Measurements from ENCODE around the gene OTOGL.

The OTOGL gene

GRCh38 chr12:80235944-80236343, 136.6 kb downstream of the OTOGL start:
- no peak for TF ChIP-seq POLR2AphosphoS5 (IDR thresholded peaks at IDR 0.05; ENCODE audit: low read depth, low read length)
- no peak for TF ChIP-seq SIN3A (IDR thresholded peaks at IDR 0.05; ENCODE audit: borderline replicate concordance, insufficient read depth, low read length)
- TF ChIP-seq REST (IDR thresholded peaks at IDR 0.05; ENCODE audit: insufficient read depth in 1 of 2, low read depth in 2 of 2, low read length in 2 of 2): no peak

GRCh38 chr12:80239867-80240266, 140.5 kb downstream of the OTOGL start:
- TF ChIP-seq POLR2AphosphoS5 (IDR thresholded peaks at IDR 0.05; ENCODE audit: low read depth, low read length) (no peak), FOXP2 (optimal IDR thresholded peaks at IDR 0.05; ENCODE audit: borderline replicate concordance, extremely low read depth, extremely low read length, insufficient read depth) (no peak), REST (IDR thresholded peaks at IDR 0.05; ENCODE audit: insufficient read depth in 1 of 2, low read depth in 2 of 2, low read length in 2 of 2) (no peak), TAF1 (IDR thresholded peaks at IDR 0.05; ENCODE audit: borderline replicate concordance, insufficient read depth, low read length) (no peak), SIN3A (IDR thresholded peaks at IDR 0.05; ENCODE audit: borderline replicate concordance, insufficient read depth, low read length) (no peak)

GRCh38 chr12:80241576-80242273, 142.4 kb downstream of the OTOGL start:
- TF ChIP-seq TAF1 (IDR thresholded peaks at IDR 0.05; ENCODE audit: borderline replicate concordance, insufficient read depth, low read length) (no peak), REST (IDR thresholded peaks at IDR 0.05; ENCODE audit: insufficient read depth in 1 of 2, low read depth in 2 of 2, low read length in 2 of 2) (no peak), FOXP2 (optimal IDR thresholded peaks at IDR 0.05; ENCODE audit: borderline replicate concordance, extremely low read depth, extremely low read length, insufficient read depth) (no peak), POLR2AphosphoS5 (IDR thresholded peaks at IDR 0.05; ENCODE audit: low read depth, low read length) (no peak), SIN3A (IDR thresholded peaks at IDR 0.05; ENCODE audit: borderline replicate concordance, insufficient read depth, low read length) (no peak)

GRCh38 chr12:80242321-80242720, 143.0 kb downstream of the OTOGL start:
- TF ChIP-seq SIN3A (IDR thresholded peaks at IDR 0.05; ENCODE audit: borderline replicate concordance, insufficient read depth, low read length) (0 out of 2 replicates have a peak, but pooled peaks have one; percentile 38), FOXP2 (optimal IDR thresholded peaks at IDR 0.05; ENCODE audit: borderline replicate concordance, extremely low read depth, extremely low read length, insufficient read depth) (no peak)

GRCh38 chr12:80257920-80258319, 158.6 kb downstream of the OTOGL start:
- TF ChIP-seq POLR2AphosphoS5 (IDR thresholded peaks at IDR 0.05; ENCODE audit: low read depth, low read length): no peak

- no peak for TF ChIP-seq SIN3A (IDR thresholded peaks at IDR 0.05; ENCODE audit: borderline replicate concordance, insufficient read depth, low read length)
- TF ChIP-seq POLR2AphosphoS5 (IDR thresholded peaks at IDR 0.05; ENCODE audit: low read depth, low read length): no peak
- no peak for TF ChIP-seq TAF1 (IDR thresholded peaks at IDR 0.05; ENCODE audit: borderline replicate concordance, insufficient read depth, low read length)
- no peak for TF ChIP-seq FOXP2 (optimal IDR thresholded peaks at IDR 0.05; ENCODE audit: borderline replicate concordance, extremely low read depth, extremely low read length, insufficient read depth)
- TF ChIP-seq REST (IDR thresholded peaks at IDR 0.05; ENCODE audit: insufficient read depth in 1 of 2, low read depth in 2 of 2, low read length in 2 of 2): no peak
Measured at GRCh38 chr12:80260269-80260668, 160.9 kb downstream of the OTOGL start.
